IPS-11a (cell line): ENCODE data around the gene ZSCAN21.
A peak's percentile ranks its signal among the peaks of the same experiment; 100 is the strongest.

Experiments
- H3K4me3 ChIP-seq: one replicate; pipeline ENCODE4 v1.5.1; 2013; ENCODE audit warnings: low read depth, low read length, control low read depth

The ZSCAN21 gene

GRCh38 chr7:100072462-100072861, 22.9 kb downstream of the ZSCAN21 start:
- H3K4me3 ChIP-seq, result no peak overlapping the region

- H3K4me3 ChIP-seq, result no peak overlapping the region
Observed at GRCh38 chr7:100074841-100075240, 25.3 kb downstream of the ZSCAN21 start.

GRCh38 chr7:100075418-100075817, 25.8 kb downstream of the ZSCAN21 start:
- no peak overlapping the region for H3K4me3 ChIP-seq

- no peak overlapping the region for H3K4me3 ChIP-seq
Observed at GRCh38 chr7:100077205-100077604, 27.6 kb downstream of the ZSCAN21 start.

- H3K4me3 ChIP-seq, result no peak overlapping the region
Observed at GRCh38 chr7:100079024-100079560, 29.5 kb downstream of the ZSCAN21 start.

GRCh38 chr7:100080907-100081534, 31.4 kb downstream of the ZSCAN21 start:
- peak overlapping the region; percentile 93 for H3K4me3 ChIP-seq

- peak within 1 kb of the TSS; percentile 93 for H3K4me3 ChIP-seq
Observed at GRCh38 chr7:100081535-100082102, 32.0 kb downstream of the ZSCAN21 start, which contains the start of gene ZNF3. Gene ZNF3 (minus strand): TSS chr7:100081723. CDS start chr7:100077357, 4,366 bp downstream.

- no peak overlapping the region for H3K4me3 ChIP-seq
Observed at GRCh38 chr7:100082978-100083377, 33.4 kb downstream of the ZSCAN21 start.

- H3K4me3 ChIP-seq, result no peak overlapping the region
Observed at GRCh38 chr7:100085515-100085914, 35.9 kb downstream of the ZSCAN21 start.

GRCh38 chr7:100087055-100087750, 37.6 kb downstream of the ZSCAN21 start:
- H3K4me3 ChIP-seq, result no peak overlapping the region

GRCh38 chr7:100088095-100088620, 38.6 kb downstream of the ZSCAN21 start:
- H3K4me3 ChIP-seq, result peak overlapping the region; percentile 87

GRCh38 chr7:100088621-100089457, 39.3 kb downstream of the ZSCAN21 start, which contains the start of gene COPS6:
Gene COPS6 (plus strand): TSS chr7:100088969. CDS start chr7:100088991, 22 bp downstream.
- H3K4me3 ChIP-seq, result peak within 1 kb of the TSS; percentile 87

- peak overlapping the region; percentile 87 for H3K4me3 ChIP-seq
Observed at GRCh38 chr7:100089458-100090196, 40.1 kb downstream of the ZSCAN21 start.

- H3K4me3 ChIP-seq, result no peak overlapping the region
Observed at GRCh38 chr7:100090527-100091410, 41.2 kb downstream of the ZSCAN21 start.

GRCh38 chr7:100091411-100092181, 42.0 kb downstream of the ZSCAN21 start:
- H3K4me3 ChIP-seq, result no peak overlapping the region

- no peak overlapping the region for H3K4me3 ChIP-seq
Observed at GRCh38 chr7:100093054-100093453, 43.5 kb downstream of the ZSCAN21 start.

- H3K4me3 ChIP-seq, result no peak overlapping the region
Observed at GRCh38 chr7:100093498-100093897, 43.9 kb downstream of the ZSCAN21 start.

- no peak overlapping the region for H3K4me3 ChIP-seq
Observed at GRCh38 chr7:100093925-100094486, 44.4 kb downstream of the ZSCAN21 start.
